8988T (cell line): ENCODE results near the gene CELF3.
"Not testable (repeated sequence)": the region's sequence is repeated elsewhere in the genome, so short reads cannot be mapped to it uniquely, and the experiment has no call there.

Experiments used
- DNase-seq: peaks from one replicate; pipeline ENCODE4 v3.0.0; 2011

Gene CELF3

GRCh38 chr1:151693057-151693651 lies 23.4 kb downstream of the CELF3 start:
- no peak for DNase-seq

GRCh38 chr1:151692226-151692625 lies 24.4 kb downstream of the CELF3 start:
- DNase-seq, result no peak

GRCh38 chr1:151689494-151689893 lies 27.1 kb downstream of the CELF3 start:
- no peak for DNase-seq

- DNase-seq, result no peak
Observed at GRCh38 chr1:151686561-151686960, 30.0 kb downstream of the CELF3 start.

GRCh38 chr1:151684128-151684527 lies 32.5 kb downstream of the CELF3 start:
- no peak for DNase-seq

- DNase-seq, result not testable (repeated sequence)
Observed at GRCh38 chr1:151682901-151683300, 33.7 kb downstream of the CELF3 start.

- no peak for DNase-seq
Observed at GRCh38 chr1:151681923-151682322, 34.7 kb downstream of the CELF3 start.

- peak; percentile 63 for DNase-seq
Observed at GRCh38 chr1:151680826-151681225, 35.8 kb downstream of the CELF3 start.

- DNase-seq, result no peak
Observed at GRCh38 chr1:151680391-151680790, 36.2 kb downstream of the CELF3 start.

- no peak for DNase-seq
Observed at GRCh38 chr1:151673407-151673806, 43.2 kb downstream of the CELF3 start.

- DNase-seq, result not testable (repeated sequence)
Observed at GRCh38 chr1:151670036-151670675, 46.4 kb downstream of the CELF3 start.

GRCh38 chr1:151668090-151668489 lies 48.5 kb downstream of the CELF3 start:
- DNase-seq, result no peak

GRCh38 chr1:151661751-151662150 lies 54.9 kb downstream of the CELF3 start:
- no peak for DNase-seq

- no peak for DNase-seq
Observed at GRCh38 chr1:151655371-151655770, 61.2 kb downstream of the CELF3 start.

GRCh38 chr1:151653397-151653796 lies 63.2 kb downstream of the CELF3 start:
- DNase-seq, result no peak
